ENCODE results near the gene CELF2.

CELF2 gene

GRCh38 chr10:11317936-11318670, 300.4 kb downstream of the CELF2 start:
- Histone ChIP-seq H3K9me3 (ENCODE audit: control insufficient read depth, insufficient read depth, low read depth, low read length) (no peaks in the 10 kb centered on the region), H3K4me3 (ENCODE audit: low read depth, low read length) (no peak overlapping the region), H3K27ac (ENCODE audit: extremely low read depth, low read depth, low read length) (no peak overlapping the region), H3K36me3 (ENCODE audit: control insufficient read depth in 2 of 2, insufficient read depth in 1 of 2, low read length in 2 of 2) (peaks cover 4 to 59% of the 10 kb centered on the region in 2 experiments; a peak in 1 of 3 replicates), H3K4me1 (ENCODE audit: control insufficient read depth, insufficient read depth, low read length) (no peaks in the 10 kb centered on the region)
- TF ChIP-seq OVOL3 (tag by site-specific recombination; IDR thresholded peaks at IDR 0.05) (no peak), ZNF654 (tag by site-specific recombination; IDR thresholded peaks at IDR 0.05; ENCODE audit: low read depth) (no peak), ZBTB10 (tag by site-specific recombination; IDR thresholded peaks at IDR 0.05) (no peak), ZNF155 (tag by site-specific recombination; IDR thresholded peaks at IDR 0.05) (no peak), ZNF692 (tag by site-specific recombination; IDR thresholded peaks at IDR 0.05) (no peak), CTCF (tag by site-specific recombination; IDR thresholded peaks at IDR 0.05) (no peak), ZNF2 (tag by site-specific recombination; IDR thresholded peaks at IDR 0.05) (no peak), ZNF624 (tag by site-specific recombination; IDR thresholded peaks at IDR 0.05) (no peak), SALL2 (tag by site-specific recombination; IDR thresholded peaks at IDR 0.05; ENCODE audit: borderline replicate concordance) (no peak), GFI1B (tag by site-specific recombination; IDR thresholded peaks at IDR 0.05) (no peak), ZNF341 (tag by site-specific recombination; IDR thresholded peaks at IDR 0.05; ENCODE audit: low read depth) (no peak), SP7 (tag by site-specific recombination; IDR thresholded peaks at IDR 0.05) (no peak), REST (tag by site-specific recombination; IDR thresholded peaks at IDR 0.05) (no peak), ZNF529 (tag by site-specific recombination; IDR thresholded peaks at IDR 0.05; ENCODE audit: insufficient replicate concordance) (no peak), ZNF133 (tag by site-specific recombination; IDR thresholded peaks at IDR 0.05) (no peak), ZNF585B (tag by site-specific recombination; IDR thresholded peaks at IDR 0.05) (no peak), ZNF335 (tag by site-specific recombination; conservative IDR thresholded peaks at IDR 0.05) (no peak), ZNF664 (tag by site-specific recombination; IDR thresholded peaks at IDR 0.05) (no peak), ZNF704 (tag by site-specific recombination; IDR thresholded peaks at IDR 0.05) (no peak), ZNF37A (tag by site-specific recombination; IDR thresholded peaks at IDR 0.05) (no peak)
- ChIA-PET POLR2A (no interaction called here), CTCF (no interaction called here)
